ENCODE data around the gene SBF2. TPM values are rescaled to one million over a fixed set of nuclear protein-coding genes. Genes with fewer than 3 reads are reported as not detected.
"Not testable (repeated sequence)": the region's sequence is repeated elsewhere in the genome, so short reads cannot be mapped to it uniquely, and the experiment has no call there.

Gene SBF2
- total RNA-seq, 1 donor from 2014 or later: 38.5 TPM

DNA sequence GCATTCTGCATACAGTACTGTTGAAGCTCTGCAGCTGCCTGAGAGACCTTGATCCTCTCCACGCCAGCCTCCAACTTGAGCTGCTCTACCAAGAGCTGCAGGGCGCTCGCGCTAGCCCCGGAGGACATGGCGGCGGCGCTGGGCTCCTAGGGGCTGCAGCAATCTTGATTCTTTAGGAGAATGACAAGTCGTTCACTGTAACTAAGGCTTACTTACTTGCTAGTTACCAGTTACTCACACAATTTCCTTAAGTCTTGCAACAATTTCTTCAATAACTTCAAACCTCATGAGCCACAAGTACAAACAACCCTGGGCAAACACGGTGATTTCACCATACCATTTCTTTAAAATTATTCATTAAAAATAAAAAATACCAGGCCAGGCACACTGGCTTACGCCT lies 21.9 kb downstream of the SBF2 start:
- no peaks in the 10 kb centered on the region for H3K4me1 ChIP-seq
- DNase-seq: no peak
- no peaks in the 10 kb centered on the region for H3K27me3 ChIP-seq
- TF ChIP-seq, protein P1, sequence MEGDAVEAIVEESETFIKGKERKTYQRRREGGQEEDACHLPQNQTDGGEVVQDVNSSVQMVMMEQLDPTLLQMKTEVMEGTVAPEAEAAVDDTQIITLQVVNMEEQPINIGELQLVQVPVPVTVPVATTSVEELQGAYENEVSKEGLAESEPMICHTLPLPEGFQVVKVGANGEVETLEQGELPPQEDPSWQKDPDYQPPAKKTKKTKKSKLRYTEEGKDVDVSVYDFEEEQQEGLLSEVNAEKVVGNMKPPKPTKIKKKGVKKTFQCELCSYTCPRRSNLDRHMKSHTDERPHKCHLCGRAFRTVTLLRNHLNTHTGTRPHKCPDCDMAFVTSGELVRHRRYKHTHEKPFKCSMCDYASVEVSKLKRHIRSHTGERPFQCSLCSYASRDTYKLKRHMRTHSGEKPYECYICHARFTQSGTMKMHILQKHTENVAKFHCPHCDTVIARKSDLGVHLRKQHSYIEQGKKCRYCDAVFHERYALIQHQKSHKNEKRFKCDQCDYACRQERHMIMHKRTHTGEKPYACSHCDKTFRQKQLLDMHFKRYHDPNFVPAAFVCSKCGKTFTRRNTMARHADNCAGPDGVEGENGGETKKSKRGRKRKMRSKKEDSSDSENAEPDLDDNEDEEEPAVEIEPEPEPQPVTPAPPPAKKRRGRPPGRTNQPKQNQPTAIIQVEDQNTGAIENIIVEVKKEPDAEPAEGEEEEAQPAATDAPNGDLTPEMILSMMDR (IDR thresholded peaks at IDR 0.05): no peak
- H3K27ac ChIP-seq: no peak overlapping the region
- no peaks in the 10 kb centered on the region for H3K9me3 ChIP-seq
- intact Hi-C loops (cut with DNase I): no loop called here
- H3K36me3 ChIP-seq: no peaks in the 10 kb centered on the region
- peak; percentile 36 for ATAC-seq
- no peak overlapping the region for H3K4me3 ChIP-seq

DNA sequence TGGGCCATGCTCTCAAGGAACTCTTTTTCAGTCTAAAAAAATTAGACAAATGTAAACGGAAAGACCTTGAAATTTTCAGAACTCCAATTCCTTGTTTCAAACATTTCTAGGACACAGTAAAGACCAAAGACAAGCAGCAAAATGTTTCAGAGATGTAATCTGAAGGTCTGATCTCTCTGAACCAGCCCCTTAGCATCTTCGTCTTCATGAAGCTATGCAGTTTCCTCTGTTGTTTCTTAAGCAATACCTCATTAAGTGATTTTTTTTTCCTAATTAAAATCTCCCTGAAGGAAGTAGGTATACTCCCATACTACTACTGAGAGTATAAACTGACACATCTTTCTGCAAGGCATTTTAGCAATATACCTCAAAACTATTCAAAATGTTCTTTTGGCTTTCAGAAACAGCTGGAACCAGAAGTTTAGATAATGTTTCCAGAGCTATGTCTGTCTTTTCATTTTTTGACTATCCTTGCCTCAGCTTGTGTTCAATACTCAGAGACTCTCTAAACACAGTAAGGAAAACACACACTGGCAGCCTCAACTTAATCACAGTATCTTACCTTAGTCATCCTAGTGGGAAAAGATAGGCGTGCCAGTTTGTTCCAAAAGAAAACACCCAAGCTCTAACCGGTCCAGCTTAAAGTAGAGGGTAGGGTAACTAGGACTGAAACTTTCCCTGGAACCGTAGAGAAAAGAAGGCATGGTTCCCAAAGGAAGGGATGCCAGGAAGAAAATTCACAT lies 25.1 kb downstream of the SBF2 start:
- no peaks in the 10 kb centered on the region for H3K36me3 ChIP-seq
- no peaks in the 10 kb centered on the region for H3K4me1 ChIP-seq
- no peaks in the 10 kb centered on the region for H3K27me3 ChIP-seq
- TF ChIP-seq, protein P1 (IDR thresholded peaks at IDR 0.05): no peak
- H3K9me3 ChIP-seq: no peaks in the 10 kb centered on the region
- no peak overlapping the region for H3K27ac ChIP-seq
- H3K4me3 ChIP-seq: no peak overlapping the region
- ATAC-seq (no peak), DNase-seq (no peak)
- intact Hi-C loops (cut with DNase I): no loop called here

DNA sequence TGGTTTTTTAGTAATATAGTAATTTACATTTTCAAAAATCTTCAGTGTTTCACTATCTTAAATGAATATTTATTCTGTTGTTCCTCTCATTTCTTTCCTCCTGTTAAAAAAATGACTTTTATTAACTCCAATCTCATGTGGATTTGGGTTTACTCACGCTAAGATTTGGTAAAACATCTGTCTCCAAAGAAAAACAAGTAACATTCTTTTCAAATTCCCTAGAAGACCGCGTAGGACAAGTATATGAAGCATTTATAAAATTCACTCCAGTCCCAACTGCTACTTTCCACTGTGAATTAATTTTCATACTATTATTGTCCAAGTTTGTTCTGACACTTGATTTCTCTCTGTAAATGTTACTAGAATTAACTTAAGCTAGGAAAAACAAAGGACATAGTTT lies 26.2 kb downstream of the SBF2 start:
- TF ChIP-seq, protein P1 (IDR thresholded peaks at IDR 0.05): no peak
- H3K27me3 ChIP-seq: no peaks in the 10 kb centered on the region
- no peaks in the 10 kb centered on the region for H3K4me1 ChIP-seq
- intact Hi-C loops (cut with DNase I): no loop called here
- no peaks in the 10 kb centered on the region for H3K36me3 ChIP-seq
- no peak overlapping the region for H3K27ac ChIP-seq
- no peak for ATAC-seq
- DNase-seq: no peak
- H3K9me3 ChIP-seq: no peaks in the 10 kb centered on the region
- H3K4me3 ChIP-seq: no peak overlapping the region

DNA sequence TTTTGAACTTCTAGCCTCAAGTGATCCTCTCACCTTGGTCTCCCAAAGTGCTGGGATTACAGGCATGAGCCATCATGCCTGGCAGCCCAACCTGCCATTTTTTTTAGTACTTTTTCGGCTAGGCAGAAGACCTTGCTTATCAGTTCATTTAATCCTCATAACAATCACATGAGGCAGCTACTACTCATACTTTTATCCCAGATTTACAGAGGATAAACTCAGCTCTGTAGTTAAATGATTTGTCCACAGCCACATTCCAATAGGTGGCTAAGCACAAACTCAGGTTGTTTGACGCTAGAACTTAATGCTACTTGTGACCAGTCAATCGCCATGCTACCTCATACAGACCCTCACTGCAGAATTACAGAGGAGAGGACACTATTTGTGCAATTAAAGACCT lies 28.1 kb downstream of the SBF2 start:
- Histone ChIP-seq H3K9me3 (no peaks in the 10 kb centered on the region), H3K4me3 (no peak overlapping the region), H3K27me3 (no peaks in the 10 kb centered on the region), H3K27ac (no peak overlapping the region), H3K36me3 (no peaks in the 10 kb centered on the region), H3K4me1 (no peaks in the 10 kb centered on the region)
- TF ChIP-seq, protein P1 (IDR thresholded peaks at IDR 0.05): no peak
- no peak for DNase-seq
- ATAC-seq: no peak
- intact Hi-C loops (cut with DNase I): no loop called here

DNA sequence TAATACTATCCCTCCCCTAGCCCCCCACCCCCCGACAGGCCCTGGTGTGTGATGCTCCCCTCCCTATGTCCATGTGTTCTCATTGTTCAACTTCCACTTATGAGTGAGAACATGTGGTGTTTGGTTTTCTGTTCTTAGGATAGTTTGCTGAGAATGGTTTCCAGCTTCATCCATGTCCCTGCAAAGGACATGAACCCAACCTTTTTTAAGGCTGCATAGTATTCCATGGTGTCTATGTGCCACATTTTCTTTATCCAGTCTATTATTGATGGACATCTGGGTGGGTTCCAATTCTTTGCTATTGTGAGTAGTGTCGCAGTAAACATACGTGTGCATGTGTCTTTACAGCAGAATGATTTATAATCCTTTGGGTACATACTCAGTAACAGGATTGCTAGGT lies 29.3 kb downstream of the SBF2 start:
- H3K4me1 ChIP-seq; H3K4me3 ChIP-seq; DNase-seq; H3K27me3 ChIP-seq; H3K36me3 ChIP-seq; H3K27ac ChIP-seq; H3K9me3 ChIP-seq; ATAC-seq; intact Hi-C loops (cut with DNase I): not testable (repeated sequence)

DNA sequence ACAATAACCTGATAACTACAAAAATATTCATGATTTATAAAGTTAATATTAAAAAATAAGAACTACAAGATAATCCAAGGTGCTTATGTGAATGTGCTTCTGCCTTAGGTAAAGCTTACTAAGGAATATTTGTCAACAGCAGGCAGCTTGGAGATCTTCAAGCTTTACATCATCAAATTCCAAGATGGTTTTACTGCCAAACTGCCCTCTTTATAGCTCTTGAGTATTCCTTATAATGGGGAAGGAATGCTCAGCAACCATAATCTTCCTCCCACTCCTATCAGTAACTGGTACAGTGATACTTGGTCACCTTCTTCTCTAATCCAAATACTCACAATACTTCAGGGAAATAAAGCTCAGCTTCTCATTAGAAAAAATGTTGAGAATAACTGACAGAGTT lies 30.1 kb downstream of the SBF2 start:
- ATAC-seq: peak; percentile 20
- Histone ChIP-seq H3K27me3 (no peaks in the 10 kb centered on the region), H3K36me3 (no peaks in the 10 kb centered on the region), H3K27ac (no peak overlapping the region), H3K9me3 (no peaks in the 10 kb centered on the region), H3K4me1 (no peaks in the 10 kb centered on the region), H3K4me3 (no peak overlapping the region)
- intact Hi-C loops (cut with DNase I): no loop called here
- DNase-seq: no peak
- TF ChIP-seq, protein P1 (IDR thresholded peaks at IDR 0.05): no peak

All from upper lobe of right lung (tissue), 1 donor.